NCI-H2029 (cell line): Measurements from ENCODE around the gene B3GAT2.

Experiments
- DNase-seq: peaks from one replicate; lab custom pipeline; 2025; lab: John Stamatoyannopoulos, UW

B3GAT2 gene

DNA sequence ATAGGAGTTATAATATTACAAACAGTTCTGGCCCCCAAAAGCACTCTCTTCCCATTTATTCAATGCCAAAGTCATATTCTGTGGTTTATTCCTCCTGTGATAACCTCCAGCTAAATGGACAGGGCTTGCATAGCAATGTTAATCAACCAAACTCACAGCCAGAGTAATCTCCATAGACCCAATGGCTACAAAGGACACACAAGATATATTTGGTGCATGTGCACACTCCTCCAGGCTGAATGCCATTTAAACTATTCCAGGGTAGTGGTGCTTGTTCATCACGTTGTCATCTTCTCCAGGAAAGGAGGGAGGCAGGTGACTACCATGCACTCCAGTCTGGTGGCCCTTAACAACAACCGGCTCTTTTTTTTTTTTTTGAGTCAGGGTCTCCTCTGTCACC is 56.8 kb downstream of the B3GAT2 start:
- no peak for DNase-seq

DNA sequence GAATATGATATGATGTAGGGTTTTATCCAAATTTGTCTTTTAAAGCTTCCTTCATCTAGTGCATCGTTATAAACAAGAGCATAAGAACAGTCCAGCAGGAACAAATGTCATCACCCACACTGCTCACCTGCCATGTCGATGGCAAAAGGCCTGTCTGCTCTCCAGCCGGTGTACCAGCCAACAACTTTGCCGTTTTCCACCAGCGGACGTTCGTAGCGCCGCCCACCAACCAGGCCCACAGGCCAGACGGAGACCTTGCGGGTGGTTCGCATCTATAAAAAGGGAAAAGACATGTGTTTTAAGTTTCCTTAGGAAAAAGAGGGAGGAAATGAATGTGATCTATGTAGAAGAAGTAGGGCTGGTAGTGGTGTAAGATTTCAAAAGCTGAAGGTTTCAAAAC is 62.9 kb downstream of the B3GAT2 start:
- no peak for DNase-seq

DNA sequence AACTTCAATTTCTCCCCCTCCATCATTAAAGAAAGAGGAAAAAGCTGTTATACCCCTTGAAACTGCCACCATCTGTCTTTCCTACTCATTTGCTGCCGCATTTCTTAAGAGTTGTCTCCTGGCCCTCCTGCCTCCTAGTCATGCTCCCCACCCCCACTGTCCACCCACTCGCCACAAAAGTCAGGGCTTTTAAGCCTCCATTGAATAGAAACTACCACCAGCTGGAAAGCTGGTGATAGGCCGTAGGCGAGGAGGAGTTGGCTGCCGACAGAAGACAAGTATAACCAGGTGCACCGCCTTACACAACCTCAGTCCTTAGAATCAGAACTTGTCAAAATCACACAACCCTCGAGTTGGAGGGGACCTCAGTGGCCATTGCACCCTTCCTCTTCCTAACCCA is 67.6 kb downstream of the B3GAT2 start:
- no peak for DNase-seq

DNA sequence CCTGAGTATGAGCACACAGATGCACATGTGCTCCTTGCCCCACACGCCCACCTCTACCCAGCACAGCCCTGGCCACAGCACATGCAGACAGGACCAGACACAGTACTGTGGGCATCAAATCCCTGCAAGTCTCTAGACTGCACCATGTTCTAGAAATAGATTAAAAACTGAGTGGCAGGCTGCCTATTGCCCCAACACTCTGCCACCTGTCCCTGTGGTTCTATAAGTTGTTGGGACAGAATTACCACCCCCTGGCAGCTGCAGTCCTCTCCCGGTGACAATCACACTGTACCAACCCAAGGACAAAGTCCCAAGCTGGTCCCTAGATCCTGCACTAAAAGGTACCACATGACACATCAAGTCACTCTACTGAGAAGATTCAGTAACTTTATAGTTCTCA is 70.2 kb downstream of the B3GAT2 start:
- DNase-seq = no peak

DNA sequence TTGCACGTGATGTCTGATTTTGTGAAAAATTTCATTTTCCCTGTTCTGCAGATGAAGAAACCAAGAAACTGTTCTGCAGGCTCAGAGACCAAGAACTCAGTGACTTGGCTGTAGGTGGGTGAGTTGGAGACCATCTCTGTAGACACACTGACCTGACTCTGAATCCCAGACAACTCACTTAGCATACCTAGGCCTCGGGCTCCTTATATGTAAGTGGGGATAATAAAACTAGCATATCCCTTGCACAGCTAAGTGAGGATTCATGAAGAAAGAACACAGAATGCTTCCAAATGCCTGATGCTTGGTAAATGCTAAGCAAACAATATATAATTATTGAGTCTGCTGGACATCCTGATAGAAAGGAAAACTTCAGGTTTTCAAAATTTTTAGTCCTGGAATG is 70.8 kb downstream of the B3GAT2 start:
- DNase-seq = no peak

DNA sequence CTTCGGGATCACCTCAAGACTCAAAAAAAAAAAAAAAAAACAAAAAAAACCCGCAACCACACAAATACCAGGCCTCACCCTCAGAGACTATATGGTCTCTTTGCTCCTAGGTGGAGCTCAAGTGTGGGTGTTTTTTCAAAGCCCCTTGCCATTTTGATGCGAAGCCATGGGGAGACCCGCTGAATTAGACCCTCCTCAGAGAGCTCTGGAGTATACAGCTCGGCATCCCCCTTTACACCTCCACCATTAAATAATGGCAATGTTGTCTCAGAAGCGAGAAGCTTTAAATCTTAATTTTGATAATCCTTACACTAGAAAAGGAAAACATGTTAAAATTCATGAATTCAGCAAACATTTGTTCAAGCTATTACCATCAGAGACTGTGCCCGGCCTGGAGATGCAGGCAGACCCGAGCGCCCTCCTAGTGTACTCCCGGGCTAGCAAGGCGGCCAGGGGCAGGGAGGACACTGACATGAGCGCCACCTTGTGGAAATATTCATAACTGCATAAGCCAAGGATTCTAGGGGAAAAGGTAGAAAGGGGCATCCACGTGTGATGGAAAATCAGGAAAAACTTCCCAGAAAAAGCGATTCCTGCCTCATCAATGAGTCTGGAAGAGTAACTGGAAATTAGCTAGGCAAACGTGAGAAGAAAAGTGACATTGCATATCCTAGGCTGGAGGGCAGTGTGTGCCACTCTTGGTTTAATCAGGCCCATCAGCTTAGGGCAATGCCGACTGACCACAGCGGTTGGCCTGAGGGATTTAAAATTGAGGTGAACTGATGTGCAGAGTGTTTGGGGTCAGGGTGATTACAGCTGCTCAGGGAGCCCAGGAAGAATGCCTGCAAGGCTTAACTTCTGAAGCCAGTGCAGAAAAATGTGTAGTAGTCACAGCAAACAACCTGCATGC is 72.5 kb downstream of the B3GAT2 start:
- DNase-seq = peak; percentile 40

DNA sequence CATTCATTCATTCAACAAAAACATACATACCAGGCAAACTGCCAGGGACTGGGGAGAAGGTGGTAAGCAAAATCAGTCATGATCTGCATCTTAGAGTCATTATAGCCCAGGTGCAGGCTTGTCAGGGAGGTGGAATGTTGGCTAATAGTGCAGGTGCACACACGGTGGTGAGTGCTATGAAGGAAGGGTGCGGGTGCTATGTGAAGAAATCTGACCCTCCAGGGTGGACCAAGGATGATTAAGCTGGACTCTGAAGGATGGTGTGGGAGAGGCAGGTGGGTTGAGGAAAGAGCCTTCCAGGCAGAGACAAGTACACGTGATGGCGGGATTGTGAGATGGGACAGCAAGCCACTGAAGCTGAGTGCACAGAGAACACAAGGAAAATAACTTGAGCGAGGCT is 77.4 kb downstream of the B3GAT2 start:
- DNase-seq = no peak

DNA sequence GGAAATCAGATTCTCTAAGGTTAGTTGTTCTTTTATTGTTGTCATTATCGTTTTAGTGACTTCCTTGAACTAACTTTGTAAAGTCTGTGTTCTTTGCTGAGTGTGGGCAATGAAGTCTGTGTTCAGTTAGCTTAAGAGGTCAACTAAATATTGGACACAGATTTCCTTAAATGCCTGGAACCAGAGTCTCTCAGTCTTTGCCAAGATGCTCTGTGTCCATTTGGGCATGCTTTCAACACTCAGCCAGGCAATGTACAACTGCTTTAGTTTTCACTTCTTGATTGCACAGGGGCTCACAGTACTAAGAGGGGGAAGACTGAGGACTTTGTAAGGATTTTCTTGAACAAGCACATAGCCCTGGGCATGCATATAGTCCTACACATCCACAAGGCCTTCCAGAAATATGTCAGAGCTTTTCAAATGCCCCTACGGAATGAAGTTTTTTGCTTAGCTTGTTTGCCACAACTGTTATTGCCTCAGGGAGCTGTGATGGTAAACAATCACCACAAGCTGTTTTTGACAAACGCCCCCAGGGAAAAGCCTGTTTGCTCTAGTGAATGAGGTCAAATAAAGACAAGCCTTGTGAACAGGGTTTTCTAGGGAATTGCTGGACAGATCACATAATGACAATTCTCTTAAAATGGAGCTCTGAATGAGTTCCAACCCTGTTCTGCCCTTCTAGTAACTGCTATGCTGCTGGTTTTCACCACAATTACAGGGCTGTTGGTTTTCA is 82.5 kb downstream of the B3GAT2 start:
- no peak for DNase-seq

DNA sequence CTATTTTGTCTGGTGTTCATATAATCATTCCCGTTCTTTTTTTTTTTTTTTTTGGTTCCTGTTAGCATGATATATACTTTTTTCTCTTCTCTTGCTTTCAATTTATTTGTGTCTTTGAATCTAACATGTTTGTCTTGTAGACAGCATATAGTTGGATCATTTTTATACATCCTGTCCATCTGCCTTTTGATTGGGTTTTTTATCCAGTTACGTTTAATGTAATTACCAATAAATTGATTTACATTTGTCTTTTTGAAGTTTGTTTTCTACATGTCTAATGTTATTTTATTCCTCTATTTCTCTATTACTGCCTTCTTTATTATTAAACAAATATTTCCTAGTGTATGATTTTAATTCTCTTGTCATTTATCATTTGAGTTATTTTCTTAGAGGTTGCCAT is 84.4 kb downstream of the B3GAT2 start:
- DNase-seq = no peak

DNA sequence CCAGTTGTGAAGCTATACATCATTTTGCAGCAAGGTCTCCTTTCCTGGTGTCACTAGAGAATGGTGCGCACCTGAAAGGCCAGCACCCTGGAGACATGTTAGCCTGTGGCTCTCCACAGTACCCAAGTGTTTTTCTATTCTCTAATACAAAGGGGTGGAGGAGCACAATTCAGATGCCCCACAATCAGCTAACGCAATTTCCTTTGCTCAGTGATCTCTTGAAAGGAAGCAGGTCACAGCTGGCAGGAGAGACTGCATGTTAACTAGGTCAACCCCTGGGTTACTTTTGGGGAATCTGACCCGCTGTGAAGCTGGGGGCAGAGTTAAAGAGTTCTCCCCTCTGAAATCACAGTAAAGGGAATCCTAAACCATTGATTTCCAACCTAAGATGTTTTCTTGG is 92.5 kb downstream of the B3GAT2 start:
- no peak for DNase-seq

DNA sequence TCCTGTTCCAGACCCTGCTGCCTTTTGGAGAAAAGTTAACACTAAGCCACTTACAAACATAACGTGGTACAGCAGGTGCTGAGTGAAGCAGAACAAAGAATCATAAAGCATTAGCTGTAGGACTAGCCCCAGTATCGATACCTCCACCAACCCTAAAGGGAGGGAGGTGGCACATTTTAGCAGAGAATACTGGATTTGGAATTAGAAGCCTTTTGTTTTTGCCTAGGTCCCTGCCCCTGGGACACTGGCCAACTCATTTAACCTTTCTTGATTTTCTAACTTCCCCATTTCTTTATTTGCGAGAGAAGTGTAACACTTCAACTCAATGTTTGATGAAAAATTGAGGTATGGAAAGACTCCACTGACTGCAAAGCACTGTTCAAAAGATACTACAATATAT is 93.5 kb downstream of the B3GAT2 start:
- no peak for DNase-seq

DNA sequence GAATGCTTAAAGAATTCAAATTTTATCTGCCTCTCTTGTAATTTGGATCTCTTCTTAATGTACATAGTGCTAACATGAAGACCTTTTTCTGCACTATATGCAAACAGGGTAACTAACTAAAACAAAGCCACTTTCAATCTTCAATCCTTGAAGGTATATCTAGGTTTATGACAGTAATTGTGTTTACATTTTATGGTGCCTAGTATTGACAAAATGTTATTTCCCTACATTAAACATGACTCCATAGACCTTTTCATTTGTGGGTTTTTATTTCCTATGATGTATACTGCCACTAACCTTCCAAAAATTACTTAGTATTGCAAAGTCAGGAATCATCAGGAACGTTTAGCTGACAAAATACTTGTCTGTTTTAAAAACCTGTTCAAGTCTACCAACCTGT is 95.9 kb downstream of the B3GAT2 start:
- DNase-seq = no peak

DNA sequence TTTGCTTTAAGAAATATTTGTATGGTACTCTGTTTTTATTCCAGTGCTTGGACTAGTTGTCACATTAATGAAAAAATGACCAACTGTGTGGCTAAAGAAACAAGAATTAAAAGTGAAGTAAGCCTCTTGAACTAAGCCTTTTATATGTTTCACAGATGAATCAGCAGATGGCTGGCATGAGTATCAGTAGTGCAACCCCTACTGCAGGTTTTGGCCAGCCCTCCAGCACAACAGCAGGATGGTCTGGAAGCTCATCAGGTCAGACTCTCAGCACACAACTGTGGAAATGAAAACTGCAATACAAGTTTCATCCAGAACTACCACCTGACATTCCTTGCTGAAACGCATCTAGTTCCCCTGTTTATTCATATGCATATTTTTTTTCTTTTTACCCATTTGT is 96.8 kb downstream of the B3GAT2 start:
- DNase-seq = no peak

DNA sequence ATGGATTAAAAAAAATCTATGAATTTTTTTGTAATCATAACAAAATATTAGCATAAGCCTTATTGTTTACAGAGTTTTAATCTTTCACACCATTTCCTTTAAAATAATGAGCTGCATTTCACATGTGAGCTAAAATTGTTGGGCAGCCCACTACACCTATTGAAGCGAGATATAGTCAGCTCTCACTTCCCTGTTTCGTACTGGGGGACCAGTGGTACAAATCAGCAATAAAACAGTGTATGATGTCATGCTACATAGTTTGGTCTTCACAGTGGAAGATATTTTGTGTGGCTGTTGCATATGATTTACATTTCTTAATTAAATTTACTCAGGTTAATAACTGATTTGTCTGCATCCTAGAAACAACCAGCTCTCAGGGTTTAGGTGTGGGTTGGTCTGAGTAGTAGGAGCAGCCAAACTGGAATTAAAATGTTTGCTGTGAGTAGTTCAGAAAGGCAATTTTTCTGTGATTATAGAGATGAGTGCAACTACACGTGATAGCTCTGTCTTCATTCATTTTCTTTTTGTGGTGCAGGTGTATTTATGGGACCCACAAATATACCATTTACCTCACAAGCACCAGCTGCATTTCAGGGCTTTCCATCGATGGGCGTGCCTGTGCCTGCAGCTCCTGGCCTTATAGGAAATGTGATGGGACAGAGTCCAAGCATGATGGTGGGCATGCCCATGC is 99.3 kb downstream of the B3GAT2 start:
- no peak for DNase-seq

DNA sequence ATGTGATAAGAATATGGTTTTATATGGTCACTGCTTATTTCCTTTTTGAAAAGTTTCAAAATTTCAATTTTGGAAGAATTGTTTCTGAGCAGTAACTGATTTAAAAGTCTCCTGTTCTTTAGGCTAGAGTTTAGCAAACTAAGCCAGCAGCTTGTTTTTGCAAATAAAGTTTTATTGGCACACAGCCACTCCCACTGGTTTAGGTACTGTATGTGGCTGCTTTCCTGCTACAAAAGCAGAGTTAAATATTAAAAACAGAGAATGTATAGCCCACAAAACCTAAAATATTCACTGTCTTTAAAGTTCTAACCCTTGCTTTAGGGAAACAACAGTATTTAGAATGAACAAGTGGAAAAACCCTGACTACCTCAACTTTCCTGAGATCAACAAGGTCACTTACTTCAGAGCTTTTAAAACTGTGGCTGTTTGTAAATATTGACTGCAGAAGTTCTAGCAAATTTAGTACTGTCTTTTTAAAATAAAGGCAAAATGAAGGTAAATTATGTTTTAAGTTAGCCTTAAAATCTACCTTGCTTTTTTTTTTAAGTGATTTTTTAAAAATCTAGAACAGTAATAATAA is 104.1 kb downstream of the B3GAT2 start:
- no peak for DNase-seq

DNA sequence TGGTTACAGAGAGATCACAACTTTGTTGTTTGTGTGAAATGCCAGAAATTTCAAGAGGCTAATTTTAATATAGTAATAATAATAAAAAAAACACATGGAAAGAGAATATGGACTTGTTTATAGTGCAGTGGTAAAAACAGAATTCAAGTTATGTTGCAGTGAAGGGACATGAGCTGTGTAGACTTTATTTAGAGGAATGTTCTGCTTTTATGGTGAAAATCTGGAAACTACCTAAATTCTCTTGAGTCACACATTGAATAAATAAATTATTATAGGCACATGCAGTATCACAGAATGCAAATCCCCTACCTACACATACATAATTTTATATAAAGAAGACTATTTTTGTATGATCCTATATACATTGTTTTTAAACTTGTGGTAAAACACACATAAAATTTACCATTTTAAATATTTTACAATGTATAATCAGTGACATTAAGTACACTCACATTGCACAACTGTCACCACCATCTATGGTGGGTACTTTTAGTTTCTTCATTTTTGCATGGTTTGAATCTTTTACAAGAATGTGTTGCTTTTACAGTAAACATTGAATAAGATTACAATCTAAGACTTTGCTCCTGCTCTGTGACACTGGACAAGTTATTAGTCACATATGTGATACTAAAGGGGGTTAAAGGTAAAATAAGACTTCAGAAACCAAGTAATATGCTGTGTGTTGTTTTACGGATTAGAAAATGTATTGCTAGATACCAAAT is 107.4 kb downstream of the B3GAT2 start:
- no peak for DNase-seq

DNA sequence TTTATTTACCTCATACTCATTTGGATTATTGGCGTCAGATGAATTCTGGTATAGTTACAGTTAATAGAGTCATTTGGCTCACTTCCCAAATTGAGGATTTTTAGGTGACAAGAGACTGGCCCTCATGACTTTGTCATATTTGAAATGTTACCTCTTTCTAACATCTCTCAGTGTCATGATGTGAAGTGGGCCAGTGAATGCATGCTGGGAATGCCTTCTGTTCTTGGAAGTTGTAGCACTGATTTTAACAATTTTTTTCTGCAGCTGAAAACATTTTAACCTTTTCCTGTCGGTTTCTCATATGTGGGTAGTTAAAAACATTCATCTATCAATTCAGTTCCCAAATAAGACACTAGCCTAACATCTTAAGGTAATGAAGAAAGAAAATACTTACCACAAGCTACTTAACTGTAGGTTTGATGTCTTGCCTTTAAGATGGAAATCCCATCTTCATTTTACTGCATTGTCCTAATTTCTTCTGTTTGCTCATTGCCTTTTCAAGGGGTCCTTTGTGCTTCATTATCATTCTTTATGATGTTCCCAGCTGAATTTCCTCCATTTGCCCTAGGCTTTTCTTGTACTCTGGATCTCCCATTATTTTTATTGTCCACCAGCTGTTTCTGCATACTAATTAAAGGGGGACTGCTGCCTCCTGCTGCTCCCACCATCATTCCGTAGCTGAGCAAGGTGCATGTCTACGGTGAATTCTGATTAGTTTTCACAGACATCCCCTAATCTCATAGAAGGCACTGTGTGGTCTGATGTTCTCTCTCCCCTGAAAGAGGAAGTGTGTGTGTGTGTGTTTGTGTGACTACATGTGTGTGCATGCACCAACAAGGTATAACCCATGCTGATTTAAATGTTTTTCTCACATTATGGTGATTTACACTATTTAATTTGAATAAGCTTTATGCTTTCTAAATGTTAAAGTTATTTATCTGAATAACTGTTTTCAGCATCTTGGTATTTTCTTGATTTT is 109.5 kb downstream of the B3GAT2 start:
- no peak for DNase-seq

DNA sequence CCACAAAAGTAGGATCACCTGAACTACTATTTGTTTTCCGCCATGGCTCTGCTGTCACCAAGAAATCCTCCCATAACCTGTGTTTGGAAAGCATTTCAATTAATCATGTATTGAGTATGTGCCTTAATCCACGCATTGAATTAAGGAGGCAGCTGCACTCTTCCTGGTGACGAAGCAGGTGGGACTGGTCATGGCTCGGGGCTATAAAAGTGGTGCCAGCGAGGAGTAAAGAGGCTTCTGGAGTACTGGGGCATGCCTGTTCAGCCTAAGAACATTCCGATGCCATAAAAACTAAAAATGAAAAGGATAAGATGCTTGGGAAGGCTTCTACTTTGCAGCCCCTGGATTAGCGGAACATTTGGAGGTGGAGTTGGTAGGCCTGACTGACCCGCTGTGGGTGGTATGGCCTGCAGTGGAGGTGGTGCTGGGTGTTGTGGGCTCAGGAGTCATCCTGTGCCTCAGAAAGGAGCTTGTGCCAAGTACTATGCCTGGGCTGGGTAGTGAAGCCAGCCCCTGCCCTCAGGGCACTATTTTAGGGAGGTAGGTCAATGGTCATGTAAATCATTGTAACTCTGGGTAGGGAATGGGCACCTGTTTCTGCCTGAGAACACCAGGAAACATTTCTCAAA is 110.5 kb downstream of the B3GAT2 start:
- DNase-seq = no peak

DNA sequence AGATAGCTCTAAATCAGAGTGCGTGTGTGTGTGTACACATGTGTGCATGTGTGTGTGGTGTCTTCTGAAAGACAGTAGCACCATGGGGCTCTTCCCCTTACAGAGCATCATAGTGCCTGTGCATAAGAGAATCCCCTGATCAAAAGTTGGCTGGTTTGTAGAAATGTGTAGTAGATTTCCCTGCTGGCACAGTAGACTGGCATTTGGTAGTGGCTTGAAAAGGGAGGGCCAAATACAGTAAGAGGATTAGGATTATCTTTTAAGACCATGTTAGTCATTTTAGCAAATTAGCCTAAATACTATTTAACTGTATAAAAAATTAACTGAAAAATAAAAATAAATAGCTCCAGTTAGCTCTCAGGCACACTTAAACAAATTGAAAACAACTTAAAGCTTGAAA is 112.6 kb downstream of the B3GAT2 start:
- DNase-seq = no peak

DNA sequence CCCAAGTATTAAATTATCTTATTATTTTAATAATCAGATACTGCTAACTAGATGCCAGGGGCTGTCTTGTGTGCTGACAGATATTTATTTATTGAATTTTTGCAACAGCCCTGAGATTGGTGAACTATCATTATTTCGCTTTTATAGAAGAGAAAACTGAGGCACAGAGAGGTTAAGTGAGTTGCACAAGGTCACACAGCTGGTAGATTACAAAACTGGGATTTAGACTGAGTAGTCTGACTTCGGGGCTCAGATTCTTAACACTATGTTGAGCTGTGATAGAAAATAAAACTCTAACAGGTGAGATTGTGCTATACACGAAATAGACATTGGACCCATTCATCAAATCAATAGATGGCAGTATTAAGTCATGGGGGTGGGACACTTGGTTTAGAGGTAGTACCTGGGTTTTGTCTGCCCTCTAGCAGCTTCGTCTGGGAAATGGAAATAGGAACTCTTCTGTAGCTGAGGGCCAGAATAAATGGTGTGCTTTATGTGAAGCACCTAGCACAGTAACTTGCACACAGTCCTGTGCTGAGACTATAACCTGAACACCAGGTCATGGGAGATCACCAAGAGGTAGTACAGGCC is 113.4 kb downstream of the B3GAT2 start:
- no peak for DNase-seq
